ENCODE data around the gene ADGRD2. TPM values are rescaled to one million over a fixed set of nuclear protein-coding genes. Genes with fewer than 3 reads are reported as not detected.

ADGRD2 gene
- total and polyA plus RNA-seq, 9 of the 15 experiments (the other 6 are each of a cell fraction or from before 2014, with no cell fraction given) = not detected

DNA sequence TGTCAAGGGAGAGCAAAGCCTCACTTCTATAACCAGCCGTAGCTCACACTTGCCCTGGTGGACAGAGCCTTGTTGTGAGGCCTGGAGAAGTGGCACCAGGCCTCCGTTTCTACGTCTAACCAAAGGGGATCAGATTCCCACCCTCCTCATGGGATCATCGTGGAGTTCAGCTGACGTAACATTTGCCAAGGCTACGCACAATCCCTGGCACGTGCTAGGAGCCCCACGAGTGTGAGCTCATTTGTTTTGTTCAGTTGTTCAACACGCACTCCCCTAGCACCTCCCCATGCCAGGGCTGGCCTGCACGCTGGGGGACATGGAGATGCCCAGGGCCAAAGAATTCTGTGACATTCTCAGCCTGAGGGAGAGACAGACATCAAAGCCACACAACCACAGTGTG, 23.1 kb downstream of the ADGRD2 start:
- Histone ChIP-seq H3K9me1 (ENCODE audit: control insufficient read depth, insufficient read depth, low read length) (no peaks in the 10 kb centered on the region), H3K4me1 (replicated peaks in 1 of 2; ENCODE audit: control insufficient read depth in 2 of 2, insufficient read depth in 2 of 2, low read length in 2 of 2) (peaks cover 0 to 43% of the 10 kb centered on the region in 2 experiments; a peak in 3 of 5 replicates), H2AFZ (ENCODE audit: low read depth, low read length) (no peak overlapping the region), H3K79me2 (ENCODE audit: control insufficient read depth, insufficient read depth, low read length) (no peaks in the 10 kb centered on the region), H4K20me1 (replicated peaks; ENCODE audit: control insufficient read depth, insufficient read depth, low read length) (peaks cover 14% of the 10 kb centered on the region; the same call in 1 of the 2 replicates), H3K4me2 (ENCODE audit: insufficient read depth, low read length) (no peak overlapping the region), H3K27me3 (ENCODE audit: control insufficient read depth in 2 of 2, insufficient read depth in 2 of 2, low read length in 2 of 2) (peaks cover 6 to 43% of the 10 kb centered on the region in 2 experiments; a peak in 4 of 5 replicates), H3K36me3 (ENCODE audit: control insufficient read depth, insufficient read depth, low read length) (no peaks in the 10 kb centered on the region), H3K4me3 (no peak overlapping the region), H3K9me3 (replicated peaks; ENCODE audit: control insufficient read depth, insufficient read depth, low read depth, low read length) (no peaks in the 10 kb centered on the region), H3K27ac (ENCODE audit: extremely low read depth, low read depth, low read length) (no peak overlapping the region), H3K9ac (ENCODE audit: insufficient read depth in 1 of 2, low read depth in 2 of 2, low read length in 2 of 2) (peak overlapping the region in 1 of 2 experiments; percentile 58; a peak in 1 of 4 replicates)
- no TSS peak for BruUV-seq (replicated peaks)
- WGBS (ENCODE audit: insufficient coverage, low coverage, missing lambda C conversion rate) = 31% methylated on average over 10 of the region's 10 CpGs
- intact Hi-C loops (cut with micrococcal nuclease) = no loop called here
- ChIA-PET POLR2A (interaction anchor here (0.5 to 1.3 kb wide), 4 partner anchors 9 to 76 kb away, joined by 3 to 7 read pairs (median 5); no protein-coding TSS in a partner anchor), CTCF (ENCODE audit: low intra/inter-chr PET ratio) (no interaction called here)
- TF ChIP-seq ZNF224 (CRISPR knock-in tag; IDR thresholded peaks at IDR 0.05) (no peak), HEY1 (CRISPR knock-in tag; IDR thresholded peaks at IDR 0.05; ENCODE audit: borderline replicate concordance) (no peak), POLR3A (IDR thresholded peaks at IDR 0.05; ENCODE audit: borderline replicate concordance, extremely low read depth, insufficient read depth, insufficient read length) (no peak), ZFP30 (CRISPR knock-in tag; IDR thresholded peaks at IDR 0.05; ENCODE audit: borderline replicate concordance) (no peak), ZNF57 (CRISPR knock-in tag; IDR thresholded peaks at IDR 0.05) (no peak), FOXJ2 (tag; IDR thresholded peaks at IDR 0.05) (no peak), MXI1 (IDR thresholded peaks at IDR 0.05; ENCODE audit: low read depth, low read length) (no peak), POLR3G (IDR thresholded peaks at IDR 0.05; ENCODE audit: extremely low read depth, insufficient read length, insufficient replicate concordance) (no peak)
- TF ChIP-seq, protein P1, sequence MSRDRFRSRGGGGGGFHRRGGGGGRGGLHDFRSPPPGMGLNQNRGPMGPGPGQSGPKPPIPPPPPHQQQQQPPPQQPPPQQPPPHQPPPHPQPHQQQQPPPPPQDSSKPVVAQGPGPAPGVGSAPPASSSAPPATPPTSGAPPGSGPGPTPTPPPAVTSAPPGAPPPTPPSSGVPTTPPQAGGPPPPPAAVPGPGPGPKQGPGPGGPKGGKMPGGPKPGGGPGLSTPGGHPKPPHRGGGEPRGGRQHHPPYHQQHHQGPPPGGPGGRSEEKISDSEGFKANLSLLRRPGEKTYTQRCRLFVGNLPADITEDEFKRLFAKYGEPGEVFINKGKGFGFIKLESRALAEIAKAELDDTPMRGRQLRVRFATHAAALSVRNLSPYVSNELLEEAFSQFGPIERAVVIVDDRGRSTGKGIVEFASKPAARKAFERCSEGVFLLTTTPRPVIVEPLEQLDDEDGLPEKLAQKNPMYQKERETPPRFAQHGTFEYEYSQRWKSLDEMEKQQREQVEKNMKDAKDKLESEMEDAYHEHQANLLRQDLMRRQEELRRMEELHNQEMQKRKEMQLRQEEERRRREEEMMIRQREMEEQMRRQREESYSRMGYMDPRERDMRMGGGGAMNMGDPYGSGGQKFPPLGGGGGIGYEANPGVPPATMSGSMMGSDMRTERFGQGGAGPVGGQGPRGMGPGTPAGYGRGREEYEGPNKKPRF (IDR thresholded peaks at IDR 0.05; ENCODE audit: low read depth, low read length) = no peak
- TF ChIP-seq, protein P2, sequence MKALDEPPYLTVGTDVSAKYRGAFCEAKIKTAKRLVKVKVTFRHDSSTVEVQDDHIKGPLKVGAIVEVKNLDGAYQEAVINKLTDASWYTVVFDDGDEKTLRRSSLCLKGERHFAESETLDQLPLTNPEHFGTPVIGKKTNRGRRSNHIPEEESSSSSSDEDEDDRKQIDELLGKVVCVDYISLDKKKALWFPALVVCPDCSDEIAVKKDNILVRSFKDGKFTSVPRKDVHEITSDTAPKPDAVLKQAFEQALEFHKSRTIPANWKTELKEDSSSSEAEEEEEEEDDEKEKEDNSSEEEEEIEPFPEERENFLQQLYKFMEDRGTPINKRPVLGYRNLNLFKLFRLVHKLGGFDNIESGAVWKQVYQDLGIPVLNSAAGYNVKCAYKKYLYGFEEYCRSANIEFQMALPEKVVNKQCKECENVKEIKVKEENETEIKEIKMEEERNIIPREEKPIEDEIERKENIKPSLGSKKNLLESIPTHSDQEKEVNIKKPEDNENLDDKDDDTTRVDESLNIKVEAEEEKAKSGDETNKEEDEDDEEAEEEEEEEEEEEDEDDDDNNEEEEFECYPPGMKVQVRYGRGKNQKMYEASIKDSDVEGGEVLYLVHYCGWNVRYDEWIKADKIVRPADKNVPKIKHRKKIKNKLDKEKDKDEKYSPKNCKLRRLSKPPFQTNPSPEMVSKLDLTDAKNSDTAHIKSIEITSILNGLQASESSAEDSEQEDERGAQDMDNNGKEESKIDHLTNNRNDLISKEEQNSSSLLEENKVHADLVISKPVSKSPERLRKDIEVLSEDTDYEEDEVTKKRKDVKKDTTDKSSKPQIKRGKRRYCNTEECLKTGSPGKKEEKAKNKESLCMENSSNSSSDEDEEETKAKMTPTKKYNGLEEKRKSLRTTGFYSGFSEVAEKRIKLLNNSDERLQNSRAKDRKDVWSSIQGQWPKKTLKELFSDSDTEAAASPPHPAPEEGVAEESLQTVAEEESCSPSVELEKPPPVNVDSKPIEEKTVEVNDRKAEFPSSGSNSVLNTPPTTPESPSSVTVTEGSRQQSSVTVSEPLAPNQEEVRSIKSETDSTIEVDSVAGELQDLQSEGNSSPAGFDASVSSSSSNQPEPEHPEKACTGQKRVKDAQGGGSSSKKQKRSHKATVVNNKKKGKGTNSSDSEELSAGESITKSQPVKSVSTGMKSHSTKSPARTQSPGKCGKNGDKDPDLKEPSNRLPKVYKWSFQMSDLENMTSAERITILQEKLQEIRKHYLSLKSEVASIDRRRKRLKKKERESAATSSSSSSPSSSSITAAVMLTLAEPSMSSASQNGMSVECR (CRISPR knock-in tag; IDR thresholded peaks at IDR 0.05) = no peak
- in situ Hi-C loops (cut with MboI) = no loop called here
- no peak for FAIRE-seq
- DNase-seq (ENCODE audit: extremely low read depth in 1 of 4, low spot score in 3 of 4) = no peak
- no peak for ATAC-seq

Data from K562 (cell line).